Measurements from ENCODE around the gene PRSS38.

PRSS38 gene

DNA sequence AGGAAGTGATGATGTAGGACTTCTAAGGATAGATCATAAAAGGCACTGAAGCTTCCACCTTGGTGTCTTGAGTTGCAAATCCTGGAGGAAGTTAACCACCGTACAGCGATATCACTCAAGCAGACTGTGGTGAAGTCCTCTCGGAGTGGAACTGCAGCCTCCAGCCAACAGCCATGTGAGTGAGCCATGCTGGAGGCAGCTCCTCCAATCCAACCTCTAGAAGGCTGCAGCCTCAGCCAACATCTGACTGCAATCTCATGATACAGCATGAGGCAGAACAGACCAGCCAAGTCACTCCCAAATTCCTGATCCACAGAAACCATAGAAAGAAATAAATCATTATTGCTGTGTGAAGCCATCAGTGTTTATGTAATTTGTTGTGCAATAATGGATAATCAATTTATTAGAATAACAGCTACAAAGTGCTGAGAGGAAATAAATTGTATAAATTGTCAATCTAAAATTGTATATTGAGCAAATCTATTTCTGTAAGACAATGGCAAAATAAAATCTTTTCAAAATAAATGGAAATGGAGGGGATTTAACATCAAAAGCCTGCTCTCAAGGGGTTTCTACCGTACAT is 65.0 kb downstream of the PRSS38 start:
- no peak for DNase-seq (ENCODE audit: low read depth)
- no peak overlapping the region for H3K4me3 ChIP-seq (ENCODE audit: low read depth, low read length)
- TF ChIP-seq, protein P1, sequence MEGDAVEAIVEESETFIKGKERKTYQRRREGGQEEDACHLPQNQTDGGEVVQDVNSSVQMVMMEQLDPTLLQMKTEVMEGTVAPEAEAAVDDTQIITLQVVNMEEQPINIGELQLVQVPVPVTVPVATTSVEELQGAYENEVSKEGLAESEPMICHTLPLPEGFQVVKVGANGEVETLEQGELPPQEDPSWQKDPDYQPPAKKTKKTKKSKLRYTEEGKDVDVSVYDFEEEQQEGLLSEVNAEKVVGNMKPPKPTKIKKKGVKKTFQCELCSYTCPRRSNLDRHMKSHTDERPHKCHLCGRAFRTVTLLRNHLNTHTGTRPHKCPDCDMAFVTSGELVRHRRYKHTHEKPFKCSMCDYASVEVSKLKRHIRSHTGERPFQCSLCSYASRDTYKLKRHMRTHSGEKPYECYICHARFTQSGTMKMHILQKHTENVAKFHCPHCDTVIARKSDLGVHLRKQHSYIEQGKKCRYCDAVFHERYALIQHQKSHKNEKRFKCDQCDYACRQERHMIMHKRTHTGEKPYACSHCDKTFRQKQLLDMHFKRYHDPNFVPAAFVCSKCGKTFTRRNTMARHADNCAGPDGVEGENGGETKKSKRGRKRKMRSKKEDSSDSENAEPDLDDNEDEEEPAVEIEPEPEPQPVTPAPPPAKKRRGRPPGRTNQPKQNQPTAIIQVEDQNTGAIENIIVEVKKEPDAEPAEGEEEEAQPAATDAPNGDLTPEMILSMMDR (IDR thresholded peaks at IDR 0.05; ENCODE audit: low read depth, low read length, missing control alignments): no peak

DNA sequence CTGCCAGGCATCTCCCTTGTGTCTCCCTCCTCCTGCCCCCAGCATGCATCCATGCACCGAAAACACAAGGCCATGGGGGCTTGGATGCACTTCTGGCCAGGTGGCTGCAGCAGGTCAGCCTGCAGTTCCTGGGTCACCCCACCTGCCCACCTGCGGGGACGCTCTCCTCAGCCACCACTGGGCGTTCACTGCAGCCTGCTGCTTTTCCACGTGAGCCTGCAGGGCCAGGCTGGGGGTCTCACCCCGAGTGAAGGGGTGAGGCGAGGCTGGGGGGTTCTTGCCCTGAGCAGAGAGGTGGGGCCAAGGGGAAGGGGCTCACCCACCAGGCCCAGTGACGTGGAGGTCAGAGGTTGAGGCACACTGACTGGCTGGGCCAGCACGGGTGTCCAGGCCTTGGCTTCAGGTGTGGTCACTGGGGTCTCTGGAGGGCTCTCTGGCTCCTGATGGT is 67.6 kb downstream of the PRSS38 start:
- H3K4me3 ChIP-seq (ENCODE audit: low read depth, low read length): no peak overlapping the region
- no peak for DNase-seq (ENCODE audit: low read depth)
- TF ChIP-seq, protein P1 (IDR thresholded peaks at IDR 0.05; ENCODE audit: low read depth, low read length, missing control alignments): no peak

DNA sequence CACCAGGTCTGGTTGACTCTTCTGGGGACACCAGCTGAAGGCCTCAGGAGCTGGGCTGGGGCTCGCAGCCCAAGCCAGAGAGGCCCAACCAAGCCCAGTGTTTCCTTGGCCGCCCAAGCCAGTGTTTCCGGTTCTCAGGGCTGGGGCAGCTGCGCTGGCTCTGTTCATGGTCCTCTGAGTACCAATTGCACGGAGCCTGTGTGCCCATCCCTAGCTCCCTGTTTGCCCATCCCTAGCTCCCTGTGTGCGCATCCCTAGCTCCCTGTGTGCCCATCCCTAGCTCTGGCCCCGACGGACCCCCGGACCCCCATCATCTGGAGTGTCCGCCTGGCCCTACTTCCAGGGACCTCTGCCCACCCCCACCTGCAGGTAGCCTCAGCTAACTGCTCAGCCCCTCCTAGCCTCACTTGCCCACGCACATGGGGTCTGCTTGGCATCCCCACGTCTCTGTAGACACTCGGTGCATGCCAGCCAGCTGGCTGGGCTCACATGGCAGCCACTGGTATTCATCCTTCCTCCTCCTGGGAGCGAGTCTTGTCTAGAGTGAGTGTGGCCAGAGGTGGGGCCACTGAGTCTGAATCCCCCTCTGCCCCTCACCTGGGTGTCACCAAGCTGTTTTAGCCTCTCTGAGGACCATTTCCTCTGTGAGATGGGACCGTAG is 68.3 kb downstream of the PRSS38 start:
- no peak overlapping the region for H3K4me3 ChIP-seq (ENCODE audit: low read depth, low read length)
- TF ChIP-seq, protein P1 (IDR thresholded peaks at IDR 0.05; ENCODE audit: low read depth, low read length, missing control alignments): no peak
- DNase-seq (ENCODE audit: low read depth): no peak

- TF ChIP-seq, protein P1 (IDR thresholded peaks at IDR 0.05; ENCODE audit: low read depth, low read length, missing control alignments): no peak
- H3K4me3 ChIP-seq (ENCODE audit: low read depth, low read length): no peak overlapping the region
- DNase-seq (ENCODE audit: low read depth): no peak
Observed at GRCh38 chr1:227884370-227885134, 69.1 kb downstream of the PRSS38 start.

GRCh38 chr1:227885135-227885647 is 69.7 kb downstream of the PRSS38 start:
- TF ChIP-seq, protein P1 (IDR thresholded peaks at IDR 0.05; ENCODE audit: low read depth, low read length, missing control alignments): no peak
- H3K4me3 ChIP-seq (ENCODE audit: low read depth, low read length): no peak overlapping the region
- DNase-seq (ENCODE audit: low read depth): no peak

DNA sequence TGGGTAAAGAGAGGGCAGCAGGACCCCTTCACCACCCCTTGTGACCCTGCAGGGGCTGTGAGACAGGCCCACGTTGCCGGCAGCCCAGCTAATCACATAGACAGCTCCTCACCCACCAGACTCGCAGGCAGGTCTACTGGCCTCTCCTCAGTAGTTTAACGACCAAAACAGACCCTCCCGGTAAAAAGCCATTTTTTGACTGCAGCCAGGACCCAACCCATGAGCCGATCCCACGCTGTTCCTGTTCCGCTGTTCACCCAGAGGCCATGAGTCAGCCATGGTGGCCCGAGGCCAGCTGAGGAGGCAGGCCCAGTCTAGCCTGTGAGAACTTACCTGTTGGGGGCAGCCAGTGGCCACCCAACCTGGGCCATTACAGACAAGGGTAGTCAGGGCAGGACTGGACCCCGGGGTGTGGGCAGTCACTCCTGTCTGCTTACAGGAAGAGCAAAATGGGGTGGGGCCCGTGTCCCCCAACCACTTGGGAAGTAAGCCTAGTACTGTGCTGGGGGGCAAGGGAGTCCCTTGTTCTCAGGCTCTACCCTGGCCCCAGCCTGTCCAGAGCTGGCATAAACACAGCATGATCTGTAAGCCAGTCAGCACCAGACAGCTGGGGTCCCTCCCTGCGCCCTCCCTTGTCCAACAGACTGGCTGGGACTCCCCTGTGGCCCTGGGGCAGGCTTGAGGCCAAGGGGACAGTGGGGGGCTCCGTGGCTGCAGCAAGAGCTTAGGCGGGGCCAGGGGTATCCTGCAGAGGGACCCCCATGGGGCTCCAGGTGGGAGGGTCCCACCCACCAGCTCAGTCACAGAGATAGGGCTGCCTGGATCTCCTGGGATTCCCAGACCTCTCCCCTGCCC is 70.4 kb downstream of the PRSS38 start:
- no peak for DNase-seq (ENCODE audit: low read depth)
- TF ChIP-seq, protein P1 (IDR thresholded peaks at IDR 0.05; ENCODE audit: low read depth, low read length, missing control alignments): no peak
- no peak overlapping the region for H3K4me3 ChIP-seq (ENCODE audit: low read depth, low read length)

Measured in GM12864 (cell line).